Myocyte (in vitro differentiated cells): ENCODE data around the gene STXBP2. TPM values are rescaled to one million over a fixed set of nuclear protein-coding genes. Genes with fewer than 3 reads are reported as not detected.

Source experiments
- DNase-seq: peaks from one replicate; pipeline ENCODE4 v3.0.0-alpha.2; 2012; ENCODE audit warnings: low read depth
- total RNA-seq: library from RNA; depleted of rRNA; stranded (reverse); fragments of >200 nt; gene quantifications from 2 replicates; pipeline ENCODE4 v1.2.3, GENCODE V29; 2014

STXBP2 gene
- total RNA-seq, 1 donor from 2014 or later, result not detected

DNA sequence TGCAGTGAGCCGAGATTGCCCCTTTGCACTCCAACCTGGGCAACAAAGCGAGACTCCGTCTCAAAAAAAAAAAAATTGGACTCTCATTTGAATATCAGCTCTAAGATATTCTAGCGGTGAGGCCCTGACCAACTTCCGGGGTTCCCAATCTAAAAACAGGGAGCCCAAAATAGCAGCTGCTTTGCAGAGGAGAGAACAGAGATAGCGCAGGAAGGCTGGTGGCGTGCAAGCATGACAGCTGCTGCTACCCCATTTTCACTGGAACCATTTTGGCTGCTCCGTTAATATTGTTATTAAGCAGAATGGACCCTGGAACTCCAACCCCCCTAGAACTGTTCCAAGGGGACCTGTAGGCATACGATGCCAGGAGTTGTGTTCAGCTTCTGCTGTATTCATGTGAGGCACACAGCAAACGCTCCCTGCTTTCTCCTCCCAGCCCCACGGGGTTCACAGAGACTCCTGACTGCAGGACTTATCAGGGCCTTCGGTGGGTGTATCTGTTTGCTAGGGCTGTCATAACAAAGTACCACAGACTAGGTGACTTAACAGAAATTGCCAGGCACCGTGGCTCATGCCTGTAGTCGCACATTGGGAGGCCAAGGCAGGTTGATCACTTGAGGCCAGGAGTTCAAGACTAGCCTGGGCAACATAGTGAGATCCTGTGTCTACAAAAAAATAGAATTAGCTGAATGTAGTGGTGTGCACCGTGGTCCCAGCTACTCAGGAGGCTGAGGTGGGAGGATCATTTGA lies 11.5 kb downstream of the STXBP2 start:
- no peak for DNase-seq

GRCh38 chr19:7650148-7650547 lies 13.2 kb downstream of the STXBP2 start:
- DNase-seq, result no peak

DNA sequence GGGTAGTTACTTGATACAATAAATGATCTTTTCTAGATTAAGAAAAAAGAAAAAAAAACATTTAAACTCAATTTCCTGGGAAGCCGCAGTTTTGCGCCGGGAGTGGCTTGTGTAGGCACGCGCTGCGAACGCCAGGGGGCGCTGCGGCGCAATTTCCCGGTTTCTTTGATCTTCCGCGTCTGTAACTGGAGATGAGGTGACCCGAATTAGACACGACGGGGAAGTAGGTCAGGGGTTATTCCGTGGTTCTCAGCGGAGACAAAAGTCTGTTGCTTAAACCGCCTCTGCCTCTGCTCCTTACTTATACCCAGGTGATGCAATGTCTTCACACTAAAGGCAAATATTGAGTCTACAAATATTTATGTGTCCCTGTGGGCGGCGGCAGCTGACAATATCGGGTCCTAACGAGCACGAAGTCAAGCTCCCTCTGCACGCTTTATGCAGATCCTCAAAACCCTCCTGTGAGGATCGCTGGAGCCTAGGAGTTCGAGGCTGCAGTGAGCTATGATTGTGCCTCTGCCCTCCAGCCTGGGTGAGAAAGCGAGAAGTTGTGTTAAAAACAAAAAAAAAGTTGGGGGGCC lies 15.2 kb downstream of the STXBP2 start:
- DNase-seq, result peak; percentile 83

DNA sequence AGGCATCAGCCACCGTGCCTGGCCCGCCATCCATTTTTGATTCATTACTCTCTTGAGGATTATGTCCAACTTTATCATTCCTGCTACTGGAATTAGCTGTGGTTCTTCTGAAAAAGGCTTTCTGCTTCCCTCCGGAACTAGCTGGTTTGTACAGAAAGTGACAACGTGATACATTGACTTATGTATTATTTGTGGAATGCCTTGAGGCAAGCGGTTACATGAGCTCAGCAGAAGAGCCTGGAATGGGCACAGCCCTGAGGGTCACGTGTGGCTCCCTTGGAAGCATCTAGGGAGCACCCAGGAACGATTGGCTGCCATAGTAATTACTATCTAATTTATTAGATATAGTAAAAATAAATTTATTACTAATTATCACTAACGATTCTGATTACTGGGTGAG lies 17.5 kb downstream of the STXBP2 start:
- peak; percentile 40 for DNase-seq

DNA sequence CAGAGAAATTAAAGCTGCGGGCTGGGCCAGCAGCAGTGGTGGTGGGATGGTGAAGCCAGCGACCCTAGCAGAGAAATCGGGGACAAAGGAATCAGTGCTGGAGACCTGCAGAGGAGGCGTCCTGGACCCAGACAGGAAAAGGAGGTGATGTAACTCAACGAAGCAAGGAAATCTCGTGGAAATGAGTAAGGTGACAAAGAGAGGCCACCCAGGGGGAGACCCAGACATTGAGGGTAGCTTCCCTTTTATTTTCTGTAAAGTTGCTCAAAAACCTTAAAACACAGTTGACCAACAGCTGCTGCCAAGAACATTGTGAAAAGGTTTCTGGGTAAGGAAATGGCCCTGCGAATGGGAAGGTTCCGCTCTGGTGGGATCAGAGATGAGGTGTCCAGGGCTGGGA lies 18.7 kb downstream of the STXBP2 start:
- no peak for DNase-seq

- no peak for DNase-seq
Measured at GRCh38 chr19:7657131-7657751, 20.3 kb downstream of the STXBP2 start.

- peak; percentile 40 for DNase-seq
Measured at GRCh38 chr19:7658219-7658686, 21.3 kb downstream of the STXBP2 start.

DNA sequence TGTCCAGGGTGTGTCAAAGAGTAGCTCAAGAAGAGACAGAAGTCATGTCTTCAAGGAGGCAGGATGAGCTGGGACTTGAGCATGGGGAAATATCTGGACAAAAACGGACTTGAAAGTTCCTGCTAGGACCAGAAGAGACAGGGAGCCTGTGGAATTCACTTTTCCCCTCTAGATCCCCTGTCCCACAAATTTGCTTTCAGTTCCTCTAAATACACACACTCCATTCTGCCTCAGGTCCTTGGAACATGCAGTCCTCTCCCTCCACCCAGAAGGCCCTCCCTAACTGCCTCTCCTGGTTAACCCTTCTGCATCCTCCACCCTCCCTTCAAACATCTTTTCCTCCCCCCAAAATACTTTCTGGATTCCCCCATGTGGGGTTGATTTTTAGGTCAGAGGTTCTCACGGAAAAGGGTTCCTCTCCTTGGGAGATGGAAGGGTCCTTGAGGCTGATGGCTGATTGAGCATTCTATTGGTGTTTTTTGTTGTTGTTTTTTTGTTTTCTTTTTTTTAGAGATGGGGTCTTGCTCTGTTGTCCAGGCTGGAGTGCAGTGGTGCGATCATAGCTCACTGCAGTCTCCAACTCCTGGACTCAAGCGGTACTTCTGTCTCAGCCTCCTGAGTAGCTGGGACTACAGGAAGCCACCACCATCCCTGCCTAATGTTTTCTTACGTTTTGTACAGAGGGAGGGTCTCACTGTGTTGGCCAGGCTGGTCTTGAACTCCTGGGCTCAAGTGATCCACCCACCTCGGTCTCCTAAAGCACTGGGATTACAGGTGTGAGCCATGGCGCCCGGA lies 25.0 kb downstream of the STXBP2 start:
- DNase-seq, result no peak

- DNase-seq, result no peak
Measured at GRCh38 chr19:7662657-7663056, 25.7 kb downstream of the STXBP2 start.

- peak; percentile 73 for DNase-seq
Measured at GRCh38 chr19:7663706-7664105, 26.8 kb downstream of the STXBP2 start.

- no peak for DNase-seq
Measured at GRCh38 chr19:7665076-7665475, 28.2 kb downstream of the STXBP2 start.

GRCh38 chr19:7668842-7669241 lies 31.9 kb downstream of the STXBP2 start, which contains the start of gene RETN:
TSS of gene RETN (plus strand) at chr19:7669049. CDS start at chr19:7669327, 278 bp downstream.
- DNase-seq, result no peak

GRCh38 chr19:7669641-7670040 lies 32.7 kb downstream of the STXBP2 start:
- DNase-seq, result no peak

DNA sequence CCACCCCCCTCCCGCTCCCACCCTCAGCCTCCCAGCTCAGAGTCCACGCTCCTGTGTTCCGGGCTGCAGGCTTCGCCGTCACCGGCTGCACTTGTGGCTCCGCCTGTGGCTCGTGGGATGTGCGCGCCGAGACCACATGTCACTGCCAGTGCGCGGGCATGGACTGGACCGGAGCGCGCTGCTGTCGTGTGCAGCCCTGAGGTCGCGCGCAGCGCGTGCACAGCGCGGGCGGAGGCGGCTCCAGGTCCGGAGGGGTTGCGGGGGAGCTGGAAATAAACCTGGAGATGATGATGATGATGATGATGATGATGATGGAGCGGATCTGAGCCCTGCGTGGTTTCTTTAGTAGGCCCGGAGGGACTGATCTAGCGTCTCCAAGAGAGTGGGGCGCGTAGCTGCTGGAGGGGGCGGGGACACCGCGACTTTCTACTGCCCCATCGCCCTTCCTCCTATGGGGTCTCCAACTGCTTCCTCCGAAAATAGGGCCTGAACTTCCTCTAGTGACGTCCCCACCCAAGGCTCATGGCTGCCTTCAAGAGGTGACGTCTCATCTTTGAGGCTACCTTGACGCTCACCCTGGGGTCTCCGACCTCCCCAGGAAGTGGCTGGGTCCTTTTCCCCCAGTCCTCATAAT lies 33.4 kb downstream of the STXBP2 start:
- DNase-seq, result no peak

GRCh38 chr19:7670790-7671189 lies 33.9 kb downstream of the STXBP2 start:
- no peak for DNase-seq

- DNase-seq, result no peak
Measured at GRCh38 chr19:7672522-7672921, 35.6 kb downstream of the STXBP2 start.

- peak; percentile 63 for DNase-seq
Measured at GRCh38 chr19:7674010-7675005, 37.4 kb downstream of the STXBP2 start.

GRCh38 chr19:7676376-7676775 lies 39.5 kb downstream of the STXBP2 start:
- DNase-seq, result no peak

DNA sequence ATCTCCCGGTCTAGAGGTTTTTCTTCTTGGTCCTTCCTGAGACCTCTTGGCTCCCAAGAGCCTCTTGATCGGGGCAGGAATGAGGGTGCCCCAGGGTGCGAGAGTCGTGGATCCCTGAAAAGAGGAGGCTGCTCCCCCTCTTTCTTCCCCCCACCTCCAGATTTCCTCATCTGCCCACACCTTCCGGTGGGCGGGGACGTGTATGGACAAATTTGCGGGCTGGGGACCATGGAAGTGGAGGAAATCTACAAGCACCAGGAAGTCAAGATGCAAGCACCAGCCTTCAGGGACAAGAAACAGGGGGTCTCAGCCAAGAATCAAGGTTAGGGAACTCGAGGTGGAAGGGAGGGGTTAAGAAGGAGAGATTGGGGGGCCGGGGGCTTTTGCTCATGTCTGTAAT lies 39.9 kb downstream of the STXBP2 start, which contains the start of gene MCEMP1:
MCEMP1 (plus strand) TSS at position 237 of the 400 bp plus-strand sequence; CDS start at position 268, 31 bp downstream.
- no peak for DNase-seq
